ENCODE data around the gene PIGT. TPM values are rescaled to one million over a fixed set of nuclear protein-coding genes. Genes with fewer than 3 reads are reported as not detected.

PIGT gene
- polyA plus RNA-seq, 2 of the 4 experiments (the other 2 are of a cell fraction), result 60.3 to 66.2 TPM

- FAIRE-seq (no peak), DNase-seq (ENCODE audit: low read depth in 1 of 2, low spot score in 1 of 2) (no peak), ATAC-seq (no peak)
- no peaks in the 10 kb centered on the region for H3K9me3 ChIP-seq
- ChIA-PET CTCF (interaction anchor here (0.8 to 4.0 kb wide), 7 partner anchors 24 to 358 kb away, joined by 3 to 24 read pairs (median 4); partner anchors contain the start of gene SYS1), POLR2A (interaction anchor here (1.0 kb wide), 1 partner anchor 24 kb away, joined by 3 read pairs; no protein-coding TSS in a partner anchor)
- no peak overlapping the region for H3K4me2 ChIP-seq
- peaks cover 13% of the 10 kb centered on the region for H3K4me1 ChIP-seq
- TF ChIP-seq KDM1A (IDR thresholded peaks at IDR 0.05; ENCODE audit: low read depth) (no peak), RFX5 (IDR thresholded peaks at IDR 0.05) (no peak), FOXS1 (CRISPR knock-in tag; IDR thresholded peaks at IDR 0.05) (no peak), CBX2 (IDR thresholded peaks at IDR 0.05; ENCODE audit: borderline replicate concordance, low read depth) (no peak), CEBPB (IDR thresholded peaks at IDR 0.05) (no peak), ATOH8 (CRISPR knock-in tag; IDR thresholded peaks at IDR 0.05; ENCODE audit: low read depth) (no peak), CTCF (IDR thresholded peaks at IDR 0.05) (no peak), ZFP36 (IDR thresholded peaks at IDR 0.05; ENCODE audit: borderline replicate concordance, partially characterized antibody) (no peak)
- WGBS (ENCODE audit: missing lambda C conversion rate), result 57% methylated on average over 5 of the region's 5 CpGs
- no peak overlapping the region for H3K27ac ChIP-seq
- H3K4me3 ChIP-seq, result no peak overlapping the region
Observed at GRCh38 chr20:45412653-45413052, 3.3 kb upstream of the PIGT start.

GRCh38 chr20:45413479-45413878 lies 2.5 kb upstream of the PIGT start:
- DNase-seq (ENCODE audit: low read depth in 1 of 2, low spot score in 1 of 2), result no peak
- no peaks in the 10 kb centered on the region for H3K9me3 ChIP-seq
- TF ChIP-seq FOXS1 (CRISPR knock-in tag; IDR thresholded peaks at IDR 0.05) (no peak), RAD21 (conservative IDR thresholded peaks at IDR 0.05 in 1 of 2, IDR thresholded peaks at IDR 0.05 in 1 of 2) (no peak), POLR2AphosphoS2 (conservative IDR thresholded peaks at IDR 0.05; ENCODE audit: low read length) (no peak), POLR2A (IDR thresholded peaks at IDR 0.05; ENCODE audit: low read length) (no peak), JUN (IDR thresholded peaks at IDR 0.05) (no peak), NR3C1 (IDR thresholded peaks at IDR 0.05) (no peak), ESRRA (IDR thresholded peaks at IDR 0.05; ENCODE audit: borderline replicate concordance, low read length) (no peak), USF2 (IDR thresholded peaks at IDR 0.05) (no peak), SMC3 (IDR thresholded peaks at IDR 0.05) (no peak)
- 4% methylated on average over 3 of the region's 3 CpGs for WGBS (ENCODE audit: missing lambda C conversion rate)
- no peak for ATAC-seq
- ChIA-PET CTCF (interaction anchor here (0.5 to 4.0 kb wide), 7 partner anchors 10 to 358 kb away, joined by 3 to 24 read pairs (median 3); partner anchors contain the start of gene SYS1), POLR2A (interaction anchor here (1.0 kb wide), 1 partner anchor 23 kb away, joined by 3 read pairs; no protein-coding TSS in a partner anchor)
- H3K4me3 ChIP-seq, result no peak overlapping the region
- H3K27ac ChIP-seq, result no peak overlapping the region
- H3K4me2 ChIP-seq, result no peak overlapping the region
- FAIRE-seq, result no peak
- H3K4me1 ChIP-seq, result peaks cover 21% of the 10 kb centered on the region

- peaks cover 39% of the 10 kb centered on the region for H3K4me1 ChIP-seq
- no peak for ATAC-seq
- TF ChIP-seq POLR2A (IDR thresholded peaks at IDR 0.05; ENCODE audit: low read length) (no peak), GATA3 (IDR thresholded peaks at IDR 0.05; ENCODE audit: borderline replicate concordance) (no peak)
- POLR2A ChIA-PET, result interaction anchor here (1.2 to 2.3 kb wide), 4 partner anchors 10 to 54 kb away, joined by 3 to 15 read pairs (median 7); partner anchors contain the start of gene SYS1
- H3K27ac ChIP-seq, result peak overlapping the region; percentile 91; a peak in 5 of 6 replicates
- FAIRE-seq, result no peak
- DNase-seq (ENCODE audit: low read depth in 1 of 2, low spot score in 1 of 2), result no peak
- peak overlapping the region; percentile 92 for H3K4me3 ChIP-seq
- WGBS (ENCODE audit: missing lambda C conversion rate), result 84% methylated on average over 2 of the region's 2 CpGs
- CTCF ChIA-PET, result interaction anchor here (1.3 to 7.9 kb wide), 4 partner anchors 19 to 97 kb away, joined by 3 to 70 read pairs (median 14); no protein-coding TSS in a partner anchor
- H3K4me2 ChIP-seq, result peak overlapping the region; percentile 82
- no peaks in the 10 kb centered on the region for H3K9me3 ChIP-seq
Observed at GRCh38 chr20:45416917-45417316, 976 bp downstream of the PIGT start.

Data from A549 (cell line).